B cell (primary cell): ENCODE results near the gene MIGA1. TPM values are rescaled to one million over a fixed set of nuclear protein-coding genes. Genes with fewer than 3 reads are reported as not detected.
A peak's percentile ranks its signal among the peaks of the same experiment; 100 is the strongest.

Source experiments
- ATAC-seq: fragments of 200-7000 bp; cut with Tn5 transposase; one replicate; pipeline ENCODE4 v1.10.0; 2021; ENCODE audit warnings: low read depth, mild to moderate bottlenecking, moderate number of reproducible peaks, moderate library complexity
- CTCF ChIA-PET: fragments of 350-600 bp; sonication (Branson Sonifier 250); formaldehyde crosslinking; loops from one replicate; lab custom pipeline; 2021; ENCODE audit warnings: antibody characterized with exemption, inconsistent platforms; lab: Charles Lee
- POLR2A ChIA-PET: fragments of 350-600 bp; sonication (Branson Sonifier 250); formaldehyde crosslinking; loops from one replicate; lab custom pipeline; 2021; ENCODE audit warnings: antibody characterized with exemption; lab: Charles Lee
- DNase-seq: peaks from one replicate; pipeline ENCODE4 v3.0.0; 2013
- H2AFZ ChIP-seq: 2 replicates; pipeline ENCODE4 v1.6.1; 2012; ENCODE audit warnings: mild to moderate bottlenecking, low read depth, low read length; ENCODE audit not compliant: insufficient read depth, poor library complexity, severe bottlenecking
- H3K27ac ChIP-seq, 2 donors: 1 replicate in 1 of 2; 2 replicates in 1 of 2; pipeline ENCODE4 v1.5.1; 2012 to 2013; ENCODE audit warnings: low read length in 2 of 2, mild to moderate bottlenecking in 2 of 2, moderate library complexity in 1 of 2
- H3K27me3 ChIP-seq, 4 experiments: fragments of 200-600 bp in 1 of 4; sonication (generic) in 1 of 4; replicated peaks in 1 of 4; 1 replicate in 2 of 4; 2 replicates in 2 of 4; pipeline versions ENCODE4 v1.6.1 to v1.7.0; 2013 to 2016; ENCODE audit warnings: low read length in 3 of 4, mild to moderate bottlenecking in 2 of 4, mixed read lengths in 1 of 4, moderate library complexity in 1 of 4; ENCODE audit not compliant: insufficient read depth in 4 of 4, control insufficient read depth in 3 of 4; ENCODE audit errors: control extremely low read depth in 1 of 4
- H3K36me3 ChIP-seq, 2 experiments: replicated peaks in 1 of 2; 1 replicate in 1 of 2; 2 replicates in 1 of 2; pipeline versions ENCODE4 v1.6.1 to v1.7.1; 2013; ENCODE audit warnings: low read length in 1 of 2; ENCODE audit not compliant: insufficient read depth in 2 of 2, control insufficient read depth in 1 of 2; ENCODE audit errors: control extremely low read depth in 1 of 2, extremely low read depth in 1 of 2
- H3K4me1 ChIP-seq, 2 donors: fragments of 200-600 bp in 1 of 2; sonication (generic) in 1 of 2; 1 replicate in 1 of 2; 2 replicates in 1 of 2; pipeline versions ENCODE4 v1.5.1 to v1.6.1; 2013 to 2017; ENCODE audit warnings: low read length in 2 of 2; ENCODE audit not compliant: control insufficient read depth in 2 of 2, insufficient read depth in 2 of 2
- H3K4me2 ChIP-seq: replicated peaks from 2 replicates; pipeline ENCODE3; 2012; ENCODE audit warnings: mild to moderate bottlenecking, low read depth, low read length; ENCODE audit not compliant: poor library complexity, severe bottlenecking
- H3K4me3 ChIP-seq, 5 experiments: fragments of 200-600 bp in 1 of 5; sonication (generic) in 1 of 5; 1 replicate in 3 of 5; 2 replicates in 2 of 5; pipeline versions ENCODE4 v1.5.1 to v1.7.0; 2011 to 2016; ENCODE audit warnings: low read length in 4 of 5, mild to moderate bottlenecking in 4 of 5, low read depth in 2 of 5, control low read depth in 1 of 5, moderate library complexity in 1 of 5; ENCODE audit not compliant: insufficient read depth in 1 of 5; ENCODE audit errors: control extremely low read depth in 1 of 5, extremely low read depth in 1 of 5
- H3K79me2 ChIP-seq: fragments of 200-600 bp; sonication (generic); one replicate; pipeline ENCODE4 v1.6.0; 2016; ENCODE audit warnings: low read length; ENCODE audit not compliant: control insufficient read depth, insufficient read depth
- H3K9ac ChIP-seq: fragments of 200-600 bp; sonication (generic); 2 replicates; pipeline ENCODE4 v1.6.1; 2017; ENCODE audit warnings: mild to moderate bottlenecking, low read length, moderate library complexity
- H3K9me3 ChIP-seq, 3 donors: one replicate each; pipeline versions ENCODE4 v1.6.1 to v1.7.1; 2013; ENCODE audit warnings: low read length in 2 of 3; ENCODE audit not compliant: control insufficient read depth in 2 of 3, insufficient read depth in 1 of 3; ENCODE audit errors: control extremely low read depth in 1 of 3
- H4K20me1 ChIP-seq: 2 replicates; pipeline ENCODE4 v1.6.0; 2012; ENCODE audit warnings: mild to moderate bottlenecking, low read length; ENCODE audit not compliant: insufficient read depth, control insufficient read depth, poor library complexity, severe bottlenecking
- H3K27ac Mint-ChIP-seq: one replicate; pipeline ENCODE4 v1.8.0; 2021; ENCODE audit warnings: mixed read lengths
- H3K27me3 Mint-ChIP-seq: one replicate; pipeline ENCODE4 v1.8.0; 2021; ENCODE audit warnings: mixed read lengths
- H3K4me1 Mint-ChIP-seq: one replicate; pipeline ENCODE4 v1.8.0; 2021; ENCODE audit warnings: mixed read lengths
- H3K4me3 Mint-ChIP-seq: one replicate; pipeline ENCODE4 v1.8.0; 2021; ENCODE audit warnings: mixed read lengths
- H3K9me3 Mint-ChIP-seq: one replicate; pipeline ENCODE4 v1.8.0; 2022; ENCODE audit warnings: mixed read lengths; ENCODE audit not compliant: insufficient read depth
- CTCF ChIP-seq: fragments of 200-600 bp; IDR thresholded peaks from one replicate; pipeline ENCODE4 v1.8.0; 2022; ENCODE audit warnings: antibody characterized with exemption, mild to moderate bottlenecking
- EZH2 ChIP-seq: IDR thresholded peaks from 2 replicates; pipeline ENCODE4 v1.6.1; 2012; ENCODE audit warnings: borderline replicate concordance, low read depth, mild to moderate bottlenecking, moderate library complexity, low read length; ENCODE audit not compliant: insufficient read depth, poor library complexity, severe bottlenecking
- whole genome bisulfite sequencing: methylation state at CpG from one replicate; pipeline ENCODE4 v1.1.5; 2013; ENCODE audit warnings: missing lambda C conversion rate; ENCODE audit not compliant: insufficient coverage; 5-methylcytosine and 5-hydroxymethylcytosine counted together
- intact Hi-C: fragments of 100-400 bp; cut with micrococcal nuclease; formaldehyde crosslinking; loops from one replicate; pipeline ENCODE4 v1.10.0; 2022
- polyA minus RNA-seq: library from RNA; depleted of rRNA, polyadenylated mRNA; stranded (reverse); fragments of >200 nt; gene quantifications from 2 replicates; pipeline ENCODE4 v1.2.3, GENCODE V29; 2012
- polyA plus RNA-seq: library from polyadenylated mRNA; depleted of rRNA; stranded (reverse); fragments of >200 nt; gene quantifications from 2 replicates; pipeline ENCODE4 v1.2.3, GENCODE V29; 2012
- total RNA-seq, 2 donors: library from RNA; stranded (reverse); fragments of 120-200 nt in 1 of 2; gene quantifications; 1 replicate in 1 of 2; 2 replicates in 1 of 2; pipeline versions ENCODE4 v1.2.3 to v1.2.4, GENCODE V29; 2013 to 2022

The MIGA1 gene
- total RNA-seq (18.0 and 20.9 TPM in 2 replicates), polyA plus RNA-seq (5.0 and 6.1 TPM in 2 replicates), polyA minus RNA-seq (5.0 and 9.4 TPM in 2 replicates)
- 17.3 TPM for total RNA-seq (2013)

GRCh38 chr1:77779529-77780281 is at the start of gene MIGA1:
MIGA1 (plus strand) TSS chr1:77779649; CDS start chr1:77783253, 3,604 bp downstream.
- Mint-ChIP-seq H3K9me3 (no peaks in the 10 kb centered on the region), H3K27me3 (peaks cover 2% of the 10 kb centered on the region), H3K4me1 (peaks cover 28% of the 10 kb centered on the region), H3K4me3 (peak within 1 kb of the TSS; percentile 94), H3K27ac (peak within 1 kb of the TSS; percentile 89)
- peaks cover 9 to 11% of the 10 kb centered on the region in 2 donors for H3K4me1 ChIP-seq
- peaks cover 0 to 6% of the 10 kb centered on the region in 2 experiments for H3K36me3 ChIP-seq
- under 1% methylated on average over 40 of the region's 40 CpGs for WGBS
- H3K9ac ChIP-seq, result peak within 1 kb of the TSS; percentile 97
- ChIA-PET CTCF (interaction anchor here (1.1 kb wide), 1 partner anchor 9 kb away, joined by 4 read pairs; no protein-coding TSS in a partner anchor), POLR2A (interaction anchor here (0.6 to 1.5 kb wide), 7 partner anchors 20 to 225 kb away, joined by 3 to 23 read pairs (median 5); partner anchors contain the start of genes DNAJB4, FUBP1, USP33 and ZZZ3)
- peak within 1 kb of the TSS; percentile 100 for H2AFZ ChIP-seq
- DNase-seq, result peak; percentile 92
- H4K20me1 ChIP-seq, result peaks cover 10% of the 10 kb centered on the region
- ATAC-seq, result peak; percentile 97
- no peaks in the 10 kb centered on the region for H3K9me3 ChIP-seq
- H3K27ac ChIP-seq, result peak within 1 kb of the TSS; percentile 45 to 85
- intact Hi-C loops, result loop anchor here (1.0 to 2.0 kb wide), 4 partner anchors 20 to 1993 kb away; partner anchors contain the start of genes FUBP1, RABGGTB, USP33 and ZZZ3
- no peak for TF ChIP-seq EZH2
- H3K27me3 ChIP-seq, result peaks cover 0 to 1% (median 0%) of the 10 kb centered on the region in 4 experiments
- H3K4me3 ChIP-seq, result peak within 1 kb of the TSS; percentile 57 to 95 (median 83)
- peak within 1 kb of the TSS; percentile 95 for H3K4me2 ChIP-seq
- peaks cover 52% of the 10 kb centered on the region for H3K79me2 ChIP-seq

GRCh38 chr1:77732090-77732489 is 47.4 kb upstream of the MIGA1 start:
- no peak for ATAC-seq
- Mint-ChIP-seq H3K9me3 (no peaks in the 10 kb centered on the region), H3K4me1 (no peaks in the 10 kb centered on the region), H3K4me3 (no peak overlapping the region), H3K27me3 (no peaks in the 10 kb centered on the region), H3K27ac (no peak overlapping the region)
- no peak for DNase-seq
- Histone ChIP-seq H3K27ac (no peak overlapping the region), H3K9me3 (no peaks in the 10 kb centered on the region), H3K4me1 (no peaks in the 10 kb centered on the region), H3K36me3 (peaks cover 7 to 38% of the 10 kb centered on the region in 2 experiments), H3K4me2 (no peak overlapping the region), H3K9ac (no peak overlapping the region), H3K4me3 (no peak overlapping the region), H3K79me2 (no peaks in the 10 kb centered on the region), H4K20me1 (no peaks in the 10 kb centered on the region), H3K27me3 (no peaks in the 10 kb centered on the region), H2AFZ (no peak overlapping the region)
- TF ChIP-seq EZH2, result no peak
- TF ChIP-seq CTCF, result no peak
- intact Hi-C loops, result no loop called here
- POLR2A ChIA-PET, result no interaction called here
- CTCF ChIA-PET, result no interaction called here
- no CpG with 5 or more reads among the region's 1 CpG for WGBS
